Activated CD4-positive, alpha-beta T cell treated with anti-CD3 and anti-CD28 coated beads, Interleukin-2, Interleukin-4, amounts not matched to agents 100 ng/mL and 50 ng/mL, durations not matched to agents 16 hours and 8 hours (primary cell): ENCODE measurements around the gene MARCO.

Experiments
- DNase-seq: peaks from one replicate; pipeline ENCODE4 v3.0.0-alpha.2; 2020; ENCODE audit warnings: low spot score

The MARCO gene

GRCh38 chr2:118942031-118942430 lies at the start of gene MARCO:
TSS of gene MARCO (plus strand) at chr2:118942194. CDS start at chr2:118942301, 107 bp downstream.
- no peak for DNase-seq

- no peak for DNase-seq
Measured at GRCh38 chr2:118893100-118893499, 48.9 kb upstream of the MARCO start.

- no peak for DNase-seq
Measured at GRCh38 chr2:118902266-118903028, 39.5 kb upstream of the MARCO start.

- DNase-seq = no peak
Measured at GRCh38 chr2:118903029-118903351, 39.0 kb upstream of the MARCO start.

- no peak for DNase-seq
Measured at GRCh38 chr2:118903551-118904479, 38.2 kb upstream of the MARCO start.

GRCh38 chr2:118905206-118905605 lies 36.8 kb upstream of the MARCO start:
- DNase-seq = no peak

- no peak for DNase-seq
Measured at GRCh38 chr2:118906186-118906585, 35.8 kb upstream of the MARCO start.

- DNase-seq = no peak
Measured at GRCh38 chr2:118907759-118908158, 34.2 kb upstream of the MARCO start.

- no peak for DNase-seq
Measured at GRCh38 chr2:118909191-118909590, 32.8 kb upstream of the MARCO start.

- DNase-seq = no peak
Measured at GRCh38 chr2:118911166-118911856, 30.7 kb upstream of the MARCO start.

GRCh38 chr2:118911936-118912335 lies 30.1 kb upstream of the MARCO start:
- no peak for DNase-seq

- no peak for DNase-seq
Measured at GRCh38 chr2:118913131-118913802, 28.7 kb upstream of the MARCO start.

GRCh38 chr2:118913803-118914645 lies 28.0 kb upstream of the MARCO start:
- DNase-seq = no peak

GRCh38 chr2:118914721-118915453 lies 27.1 kb upstream of the MARCO start:
- DNase-seq = no peak

GRCh38 chr2:118918017-118918416 lies 24.0 kb upstream of the MARCO start:
- DNase-seq = no peak

GRCh38 chr2:118921646-118922045 lies 20.3 kb upstream of the MARCO start:
- no peak for DNase-seq

- DNase-seq = no peak
Measured at GRCh38 chr2:118922254-118922653, 19.7 kb upstream of the MARCO start.

- DNase-seq = no peak
Measured at GRCh38 chr2:118923371-118923770, 18.6 kb upstream of the MARCO start.

- no peak for DNase-seq
Measured at GRCh38 chr2:118925476-118925875, 16.5 kb upstream of the MARCO start.

GRCh38 chr2:118925981-118926380 lies 16.0 kb upstream of the MARCO start:
- no peak for DNase-seq
